SK-N-SH (cell line): ENCODE data around the gene NSD2. TPM values are rescaled to one million over a fixed set of nuclear protein-coding genes. Genes with fewer than 3 reads are reported as not detected.

Experiments used
- CTCF ChIA-PET: fragments of 300-600, 350-600 bp; formaldehyde crosslinking; extraction: SDS; loops from one replicate; lab custom pipeline; 2021; lab: Yijun Ruan, JAX
- POLR2A ChIA-PET: fragments of 350-600 bp; sonication (Branson Sonifier 250); formaldehyde crosslinking; extraction: SDS; loops from one replicate; lab custom pipeline; 2020; ENCODE audit warnings: antibody characterized with exemption, inconsistent platforms; lab: Yijun Ruan, JAX
- DNase-seq: peaks from one replicate; pipeline ENCODE4 v3.0.0; 2012
- H2AFZ ChIP-seq: fragments of 200-600 bp; sonication (generic); 2 replicates; pipeline ENCODE4 v1.8.1; 2016; ENCODE audit warnings: antibody characterized with exemption, mild to moderate bottlenecking, low read depth
- H3F3A ChIP-seq: fragments of 200-600 bp; sonication (generic); replicated peaks from 2 replicates; pipeline ENCODE3; 2016; ENCODE audit warnings: antibody characterized with exemption, mild to moderate bottlenecking; ENCODE audit not compliant: insufficient read depth
- H3K27ac ChIP-seq, 2 experiments: fragments of 200-500 bp in 1 of 2; fragments of 200-600 bp in 1 of 2; sonication (Bioruptor generic) in 1 of 2; sonication (generic), shearing (Covaris generic) in 1 of 2; 2 replicates each; pipeline versions ENCODE4 v1.5.1 to v1.6.1; 2014 to 2016; ENCODE audit warnings: low read depth in 2 of 2, inconsistent platforms in 1 of 2, low read length in 1 of 2, mild to moderate bottlenecking in 1 of 2, mixed read lengths in 1 of 2
- H3K27me3 ChIP-seq: fragments of 200-600 bp; sonication (generic), shearing (Covaris generic); 2 replicates; pipeline ENCODE4 v1.6.1; 2016; ENCODE audit warnings: mixed run types; ENCODE audit not compliant: insufficient read depth
- H3K36me3 ChIP-seq, 2 experiments: fragments of 200-500 bp in 1 of 2; fragments of 200-600 bp in 1 of 2; sonication (Bioruptor generic) in 1 of 2; sonication (generic) in 1 of 2; replicated peaks in 1 of 2; 2 replicates each; pipeline versions ENCODE3 to v1.5.1; 2014 to 2016; ENCODE audit warnings: low read length in 1 of 2, mild to moderate bottlenecking in 1 of 2; ENCODE audit not compliant: insufficient read depth in 2 of 2, control insufficient read depth in 1 of 2
- H3K4me1 ChIP-seq, 2 experiments: fragments of 200-500 bp in 1 of 2; fragments of 200-600 bp in 1 of 2; sonication (Bioruptor generic) in 1 of 2; sonication (generic), shearing (Covaris generic) in 1 of 2; 2 replicates each; pipeline versions ENCODE4 v1.5.1 to v1.6.1; 2014 to 2016; ENCODE audit warnings: low read depth in 1 of 2, low read length in 1 of 2, mixed run types in 1 of 2; ENCODE audit not compliant: insufficient read depth in 2 of 2, control insufficient read depth in 1 of 2
- H3K4me2 ChIP-seq: fragments of 200-600 bp; sonication (generic), shearing (Covaris generic); 2 replicates; pipeline ENCODE4 v1.6.1; 2017; ENCODE audit warnings: mixed run types
- H3K4me3 ChIP-seq, 2 experiments: fragments of 200-500 bp in 1 of 2; fragments of 200-600 bp in 1 of 2; sonication (Bioruptor generic) in 1 of 2; sonication (generic), shearing (Covaris generic) in 1 of 2; 2 replicates each; pipeline versions ENCODE4 v1.5.1 to v1.8.1; 2014 to 2016; ENCODE audit warnings: low read depth in 2 of 2, inconsistent platforms in 1 of 2, low read length in 1 of 2, mild to moderate bottlenecking in 1 of 2, mixed read lengths in 1 of 2, moderate library complexity in 1 of 2
- H3K79me2 ChIP-seq: fragments of 200-600 bp; sonication (generic); 2 replicates; pipeline ENCODE4 v1.8.1; 2017; ENCODE audit warnings: mild to moderate bottlenecking; ENCODE audit not compliant: insufficient read depth
- H3K9ac ChIP-seq: fragments of 200-600 bp; sonication (generic); 2 replicates; pipeline ENCODE4 v1.6.1; 2017; ENCODE audit warnings: mixed run types
- H3K9me2 ChIP-seq: fragments of 200-600 bp; sonication (generic); 2 replicates; pipeline ENCODE4 v1.6.1; 2017; ENCODE audit warnings: mixed run types
- H3K9me3 ChIP-seq: fragments of 200-600 bp; sonication (generic); 2 replicates; pipeline ENCODE4 v1.6.1; 2017; ENCODE audit warnings: mixed run types, mild to moderate bottlenecking, moderate library complexity
- H4K20me1 ChIP-seq: fragments of 200-600 bp; sonication (generic); 2 replicates; pipeline ENCODE4 v1.6.1; 2017; ENCODE audit warnings: mild to moderate bottlenecking, mixed run types; ENCODE audit not compliant: insufficient read depth
- CTCF ChIP-seq: fragments of 200-600 bp; sonication (generic); IDR thresholded peaks from 2 replicates; pipeline ENCODE4 v1.6.1; 2017; ENCODE audit warnings: antibody characterized with exemption, mild to moderate bottlenecking, moderate library complexity
- EZH2phosphoT487 ChIP-seq: fragments of 200-600 bp; sonication (generic); IDR thresholded peaks from 2 replicates; pipeline ENCODE4 v1.6.1; 2017; ENCODE audit warnings: low read depth, mixed run types, mild to moderate bottlenecking, antibody characterized with exemption, moderate library complexity, borderline replicate concordance
- FOSL2 ChIP-seq: IDR thresholded peaks from 2 replicates; pipeline ENCODE4 v1.4.0; 2012; ENCODE audit warnings: low read depth, mild to moderate bottlenecking, moderate library complexity, borderline replicate concordance
- GATA2 ChIP-seq: sonication (generic); formaldehyde crosslinking; IDR thresholded peaks from 2 replicates; pipeline ENCODE4 v1.5.0; 2020; ENCODE audit warnings: mild to moderate bottlenecking, missing genetic modification reagents
- JUND ChIP-seq: IDR thresholded peaks from 2 replicates; pipeline ENCODE4 v1.4.0; 2012
- MXI1 ChIP-seq: IDR thresholded peaks from 2 replicates; pipeline ENCODE4 v1.6.1; 2012; ENCODE audit warnings: mild to moderate bottlenecking, low read depth, low read length, improper control_type of control experiment
- NFIC ChIP-seq: IDR thresholded peaks from 2 replicates; pipeline ENCODE4 v1.4.0; 2012; ENCODE audit warnings: borderline replicate concordance
- RAD21 ChIP-seq: IDR thresholded peaks from 2 replicates; pipeline ENCODE4 v1.6.1; 2012; ENCODE audit warnings: mild to moderate bottlenecking, low read length
- RCOR1 ChIP-seq: fragments of 150-350 bp; IDR thresholded peaks from 2 replicates; pipeline ENCODE4 v1.6.1; 2017; ENCODE audit warnings: antibody characterized with exemption, low read length
- REST ChIP-seq: IDR thresholded peaks from 2 replicates; pipeline ENCODE4 v1.6.1; 2012; ENCODE audit warnings: mild to moderate bottlenecking, low read depth, low read length, moderate library complexity
- SIN3A ChIP-seq: IDR thresholded peaks from 2 replicates; pipeline ENCODE4 v1.6.1; 2012; ENCODE audit warnings: low read depth, mild to moderate bottlenecking, low read length, moderate library complexity, borderline replicate concordance
- TAF1 ChIP-seq: IDR thresholded peaks from 2 replicates; pipeline ENCODE4 v1.6.1; 2012; ENCODE audit warnings: low read depth, mild to moderate bottlenecking, low read length, moderate library complexity, borderline replicate concordance
- TEAD4 ChIP-seq: IDR thresholded peaks from 2 replicates; pipeline ENCODE4 v1.4.0; 2012; ENCODE audit warnings: mild to moderate bottlenecking, borderline replicate concordance; ENCODE audit not compliant: insufficient read depth
- USF1 ChIP-seq: IDR thresholded peaks from 2 replicates; pipeline ENCODE4 v1.4.0; 2012; ENCODE audit warnings: low read depth, borderline replicate concordance
- YY1 ChIP-seq: IDR thresholded peaks from 2 replicates; pipeline ENCODE4 v1.4.0; 2012; ENCODE audit warnings: low read depth, mild to moderate bottlenecking
- ZBTB33 ChIP-seq: IDR thresholded peaks from 2 replicates; pipeline ENCODE4 v1.4.0; 2012; ENCODE audit warnings: low read depth, borderline replicate concordance
- WGBS: methylation state at CpG from one replicate; pipeline ENCODE4 v1.1.6; 2017; ENCODE audit warnings: low lambda C conversion rate; 5-methylcytosine and 5-hydroxymethylcytosine counted together
- polyA plus RNA-seq, 3 experiments: library from polyadenylated mRNA; depleted of rRNA; stranded (reverse); fragments of >200 nt; gene quantifications; 2 replicates each; pipeline ENCODE4 v1.2.3, GENCODE V29; 2012

The NSD2 gene
- polyA plus RNA-seq, 1 of the 3 experiments (the other 2 are of a cell fraction), result 34.2 TPM

- TF ChIP-seq USF1 (no peak), RCOR1 (no peak), MXI1 (no peak), JUND (no peak), CTCF (no peak)
Measured at GRCh38 chr4:1842339-1842895, 28.8 kb upstream of the NSD2 start (continued).

- H3K4me2 ChIP-seq, result no peak overlapping the region
- peaks cover 63% of the 10 kb centered on the region for H3K79me2 ChIP-seq
- CTCF ChIA-PET, result interaction anchor here (0.6 to 0.7 kb wide), 2 partner anchors 48 to 84 kb away, joined by 3 read pairs; no protein-coding TSS in a partner anchor
- 76% methylated on average over 14 of the region's 17 CpGs for WGBS
- H3K27ac ChIP-seq, result no peak overlapping the region
- H3K9me3 ChIP-seq, result no peaks in the 10 kb centered on the region
- POLR2A ChIA-PET, result no interaction called here
- peaks cover 8% of the 10 kb centered on the region; the same call in 1 of the 2 replicates for H4K20me1 ChIP-seq
- H3K27me3 ChIP-seq, result no peaks in the 10 kb centered on the region
- H3K4me1 ChIP-seq, result no peaks in the 10 kb centered on the region
- DNase-seq, result no peak
- H3K36me3 ChIP-seq, result peaks cover 31 to 39% of the 10 kb centered on the region in 2 experiments
- no peaks in the 10 kb centered on the region for H3K9me2 ChIP-seq
- no peak overlapping the region for H2AFZ ChIP-seq
- no peaks in the 10 kb centered on the region for H3F3A ChIP-seq
- TF ChIP-seq TAF1 (no peak), NFIC (peak; percentile 43; the same call in 1 of the 2 replicates), GATA2 (CRISPR knock-in tag) (no peak), EZH2phosphoT487 (no peak), ZBTB33 (no peak), TEAD4 (no peak), RAD21 (no peak), REST (no peak), SIN3A (no peak), YY1 (no peak), FOSL2 (peak; percentile 25; the same call in 1 of the 2 replicates)
- no peak overlapping the region for H3K9ac ChIP-seq
- no peak overlapping the region for H3K4me3 ChIP-seq
Measured at GRCh38 chr4:1842993-1843448, 28.2 kb upstream of the NSD2 start.
